Daoy (cell line): ENCODE results near the gene ABLIM1. TPM values are rescaled to one million over a fixed set of nuclear protein-coding genes. Genes with fewer than 3 reads are reported as not detected.

ENCODE experiments used
- DNase-seq: peaks from one replicate; pipeline ENCODE4 v3.0.0-alpha.2; 2015; ENCODE audit warnings: low read depth
- total RNA-seq: library from RNA; depleted of rRNA; stranded (reverse); fragments of >200 nt; shearing (Covaris generic); gene quantifications from 2 replicates; pipeline ENCODE4 v1.2.3, GENCODE V29; 2014

The ABLIM1 gene
- total RNA-seq, 1 experiment from 2014 or later: 3.0 TPM

- DNase-seq: no peak
Observed at GRCh38 chr10:114489521-114490310, 168.4 kb downstream of the ABLIM1 start.

DNA sequence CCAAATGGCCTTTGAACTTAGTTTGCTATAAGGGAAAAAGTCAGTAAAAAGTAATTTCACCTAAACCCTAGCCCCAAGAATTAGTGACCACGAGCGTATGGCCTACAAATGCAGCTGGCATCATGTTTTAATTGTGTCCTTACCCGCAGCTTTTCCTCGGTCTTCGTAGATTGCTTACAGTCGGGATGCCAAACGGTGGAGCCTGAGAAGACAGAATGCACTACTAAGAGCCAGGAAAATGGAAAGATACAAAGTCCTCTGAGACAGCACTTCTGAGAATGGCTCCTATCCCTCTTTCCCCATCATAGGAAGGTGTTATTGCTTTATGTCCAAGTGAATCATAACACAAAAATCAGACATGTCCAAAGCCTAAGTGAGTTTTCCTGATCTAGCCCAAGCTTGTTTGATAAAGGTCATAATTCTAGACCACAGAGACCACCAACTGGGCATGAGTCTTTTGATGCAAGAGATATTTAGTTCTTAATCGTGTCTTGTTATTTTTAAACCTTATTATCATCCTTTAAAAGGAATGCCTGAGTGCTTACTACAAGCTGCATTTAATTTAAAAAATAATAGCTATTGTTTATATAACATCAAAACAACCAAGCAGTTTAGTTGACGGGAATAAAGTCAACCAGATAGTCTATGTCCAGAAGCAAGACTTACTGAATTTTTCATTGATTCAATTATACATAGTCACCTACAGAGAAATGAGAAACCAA is 170.1 kb downstream of the ABLIM1 start:
- DNase-seq: no peak

GRCh38 chr10:114486938-114487814 is 170.9 kb downstream of the ABLIM1 start:
- peak; percentile 6 for DNase-seq

DNA sequence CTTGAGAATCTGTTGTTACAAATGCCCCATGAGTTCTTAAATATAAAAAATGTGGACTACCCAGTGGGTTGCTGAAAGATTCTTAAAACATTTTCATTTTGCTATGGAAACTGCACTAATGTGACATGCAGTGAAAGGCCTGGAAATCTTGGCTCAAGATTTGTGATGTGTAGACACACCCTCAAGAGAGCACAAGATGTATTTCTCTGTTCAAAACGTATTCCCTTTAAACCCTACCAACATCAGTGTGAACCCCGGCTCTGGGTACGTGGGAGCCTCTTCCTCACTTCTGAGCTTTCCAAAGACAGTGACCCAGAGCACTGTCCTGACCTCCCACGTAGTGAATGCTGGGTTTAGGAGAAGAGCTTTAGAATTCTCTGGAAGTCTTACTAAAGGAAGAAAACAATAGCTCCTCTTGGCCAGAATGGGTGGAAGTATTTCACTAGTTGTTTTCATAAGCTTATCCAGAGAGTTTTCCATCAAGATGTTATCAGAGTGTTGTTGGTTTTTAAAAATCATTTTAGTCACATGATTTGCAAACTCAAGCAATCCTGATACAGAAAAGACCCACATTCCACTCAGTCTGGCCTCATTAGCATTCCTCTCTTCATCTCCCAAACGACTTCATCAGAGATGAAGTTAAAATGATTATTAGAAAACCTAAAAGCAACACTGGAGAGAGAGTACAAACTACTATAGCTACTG is 172.2 kb downstream of the ABLIM1 start:
- no peak for DNase-seq

DNA sequence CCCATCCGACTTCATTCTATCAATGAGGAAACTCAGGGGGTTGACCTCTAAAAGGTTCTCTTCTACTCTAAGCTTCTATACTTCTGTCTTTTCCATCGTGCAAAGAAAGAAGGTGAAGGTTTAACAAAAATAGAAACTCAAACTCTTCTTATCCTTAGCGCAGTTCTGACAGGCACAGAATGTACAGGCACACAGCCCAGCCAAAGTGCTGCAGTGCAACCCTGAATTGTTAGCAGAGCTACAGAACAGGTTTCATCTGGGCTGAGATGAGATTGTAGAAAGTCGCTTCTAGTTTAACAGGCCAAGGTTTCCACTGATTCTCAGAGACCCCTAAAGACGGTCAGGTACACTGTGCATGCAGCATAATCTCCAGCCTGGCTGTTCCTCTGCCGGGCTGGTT is 174.5 kb downstream of the ABLIM1 start:
- DNase-seq: no peak

DNA sequence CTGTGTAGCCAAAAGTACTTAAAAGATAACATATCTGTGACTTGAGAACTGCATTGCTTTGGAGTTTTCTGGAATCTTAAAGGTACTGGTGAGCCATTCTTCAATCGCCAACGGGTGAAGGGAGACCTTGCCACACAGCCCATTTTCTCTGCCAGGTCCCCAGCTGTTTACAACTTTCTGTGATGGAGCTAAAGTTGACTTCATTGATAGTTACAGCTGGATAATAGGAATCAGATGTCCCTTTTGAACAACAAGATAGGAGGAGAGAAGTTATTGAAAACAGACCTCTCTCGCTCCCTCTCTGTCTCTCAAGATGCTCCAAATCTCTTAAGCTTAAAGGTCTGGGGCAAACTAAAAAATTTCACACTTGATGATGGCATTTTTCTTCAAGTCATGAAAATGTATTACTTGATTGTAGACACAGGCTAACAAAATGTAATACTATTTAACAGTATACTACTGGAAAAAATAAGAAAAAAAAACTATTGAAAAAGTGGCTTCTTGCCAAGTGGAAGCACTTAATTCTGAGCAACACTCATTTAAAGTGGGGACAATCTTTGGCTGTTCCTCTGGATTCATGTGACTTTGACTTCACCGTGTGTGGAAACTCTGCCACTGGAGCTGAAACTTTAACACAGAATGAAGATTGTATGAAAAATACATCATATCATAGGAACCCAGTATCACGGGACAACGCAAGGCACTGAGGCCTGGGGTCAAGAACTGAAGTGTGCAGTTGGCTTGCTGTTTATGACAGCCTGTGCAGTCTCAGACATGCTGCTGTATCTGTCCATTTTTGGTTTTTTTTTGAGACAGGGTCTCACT is 175.4 kb downstream of the ABLIM1 start:
- no peak for DNase-seq

GRCh38 chr10:114481055-114481454 is 177.0 kb downstream of the ABLIM1 start:
- DNase-seq: no peak

DNA sequence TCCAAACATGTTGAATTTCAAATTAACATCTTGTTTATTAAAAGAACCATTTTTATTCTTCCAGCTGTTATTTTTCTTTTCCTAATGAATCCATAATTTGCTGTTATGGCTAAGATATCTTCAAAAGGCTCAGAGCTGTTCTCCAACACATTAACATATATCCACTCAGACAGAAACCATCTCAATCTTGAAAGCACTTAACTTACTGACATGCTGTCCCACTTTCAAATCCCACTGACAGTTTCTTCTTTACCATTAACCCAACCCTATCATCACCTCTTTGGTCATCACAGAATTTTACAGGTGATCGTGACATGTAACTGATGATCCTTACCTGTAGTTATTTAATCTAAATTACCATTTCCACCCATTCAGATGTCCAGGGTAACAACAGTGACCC is 178.2 kb downstream of the ABLIM1 start:
- DNase-seq: no peak

DNA sequence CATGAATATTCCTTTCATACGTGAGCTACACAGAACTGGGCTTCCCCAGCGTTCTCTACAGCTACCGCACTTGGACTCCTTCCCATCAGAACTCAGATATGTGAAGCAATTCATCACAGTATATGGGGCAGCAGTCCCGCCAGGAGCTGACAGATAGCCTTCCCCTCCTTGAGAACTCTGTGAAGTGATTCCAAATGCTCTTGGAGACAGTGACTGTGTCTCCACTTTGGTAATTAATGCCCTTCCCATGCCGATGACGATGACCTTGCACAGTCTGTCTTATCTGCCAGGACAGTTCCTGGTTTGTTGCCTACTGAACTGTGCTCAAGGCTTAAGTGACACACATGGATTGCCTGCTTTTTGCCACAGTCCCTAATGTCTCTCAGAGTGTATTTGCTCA is 178.8 kb downstream of the ABLIM1 start:
- DNase-seq: no peak

DNA sequence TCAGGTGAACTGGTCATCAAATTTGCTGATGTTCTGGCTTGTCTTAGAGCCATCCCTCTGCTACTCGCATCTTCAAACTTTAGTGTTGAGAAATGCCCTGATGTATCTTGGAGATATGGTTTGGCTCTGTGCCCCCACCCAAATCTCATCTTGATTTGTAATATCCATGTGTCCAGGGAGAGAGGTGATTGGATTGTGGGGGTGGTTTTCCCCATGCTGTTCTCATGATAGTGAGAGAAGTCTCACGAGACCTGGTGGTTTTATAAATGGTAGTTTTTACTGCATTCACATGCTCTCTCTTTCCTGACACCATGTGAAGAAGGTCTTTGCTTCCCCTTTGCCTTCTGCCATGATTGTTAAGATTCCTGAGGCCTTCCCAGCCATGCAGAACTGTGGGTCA is 179.8 kb downstream of the ABLIM1 start:
- no peak for DNase-seq

DNA sequence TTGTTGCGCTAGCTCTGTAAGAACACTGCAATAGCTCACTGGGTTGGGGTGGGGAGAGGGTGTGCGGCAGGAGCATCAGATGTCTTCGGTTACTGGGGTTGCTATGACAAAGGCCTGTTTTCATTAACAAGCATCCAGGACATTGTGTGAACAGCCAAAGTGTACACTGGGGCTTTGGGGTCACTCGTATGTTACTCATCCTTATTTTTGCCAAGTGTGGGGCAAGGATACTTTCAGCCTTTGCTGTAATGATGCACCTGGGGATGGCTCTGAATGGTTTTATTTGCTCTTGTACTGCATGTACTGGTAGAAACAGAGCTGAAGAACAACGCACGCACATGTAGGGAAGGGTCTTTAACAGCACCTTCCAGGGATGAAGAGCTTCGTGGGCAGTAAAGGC is 180.8 kb downstream of the ABLIM1 start:
- DNase-seq: no peak

DNA sequence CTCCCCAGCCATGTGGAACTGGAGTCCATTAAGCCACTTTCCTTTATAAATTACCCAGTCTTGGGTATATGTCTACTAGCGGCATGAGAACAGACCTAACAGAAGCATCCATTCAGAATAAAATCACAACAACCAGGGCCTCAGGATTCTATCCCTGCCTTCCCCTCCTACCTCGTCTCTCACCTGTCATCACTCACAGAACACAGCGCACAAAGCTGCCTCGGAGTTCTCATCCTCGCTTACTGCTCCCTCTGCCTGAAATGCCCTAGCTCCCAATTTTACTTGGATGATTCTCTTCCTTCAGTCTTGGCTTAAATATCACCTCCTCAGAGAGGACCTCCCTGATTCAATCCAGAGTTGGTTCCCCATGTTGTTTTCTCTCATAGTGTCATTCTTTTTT is 183.1 kb downstream of the ABLIM1 start:
- DNase-seq: no peak

DNA sequence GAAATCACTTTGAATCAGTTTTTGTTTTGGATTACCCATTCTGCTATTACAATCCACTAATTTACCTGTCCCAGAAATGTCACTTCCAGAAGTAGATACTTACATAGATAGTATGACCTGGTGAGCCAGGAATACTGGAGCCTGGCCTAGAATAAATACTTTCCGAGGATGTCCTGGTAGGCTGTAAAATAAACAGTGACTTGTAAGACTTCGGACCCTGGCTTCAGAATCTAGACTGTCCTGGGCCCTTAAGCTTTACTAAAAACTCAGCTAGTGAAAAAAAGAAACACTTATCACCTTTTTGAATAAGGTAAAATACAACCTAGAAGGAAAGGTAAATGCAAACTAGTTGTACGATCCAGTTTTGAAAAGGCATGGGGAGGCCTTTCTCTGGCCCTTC is 184.3 kb downstream of the ABLIM1 start:
- no peak for DNase-seq

DNA sequence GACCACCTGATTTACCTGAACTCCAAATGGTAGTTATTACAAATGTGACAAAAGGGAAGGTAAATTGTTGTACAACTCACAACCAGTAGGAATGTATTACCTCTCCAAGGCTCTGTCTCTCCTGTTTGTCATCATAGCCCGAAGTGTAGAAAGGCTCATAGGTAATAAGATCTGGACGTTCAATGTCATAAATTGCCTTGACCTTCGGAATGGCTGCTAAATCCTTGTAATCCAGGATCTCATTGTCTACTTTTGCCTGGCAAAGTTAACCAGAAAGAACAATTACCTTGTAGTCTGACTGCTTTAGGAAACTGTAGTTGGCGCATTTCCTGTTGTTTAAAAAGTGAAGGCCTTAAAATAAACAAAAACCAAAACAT is 185.2 kb downstream of the ABLIM1 start:
- DNase-seq: no peak

DNA sequence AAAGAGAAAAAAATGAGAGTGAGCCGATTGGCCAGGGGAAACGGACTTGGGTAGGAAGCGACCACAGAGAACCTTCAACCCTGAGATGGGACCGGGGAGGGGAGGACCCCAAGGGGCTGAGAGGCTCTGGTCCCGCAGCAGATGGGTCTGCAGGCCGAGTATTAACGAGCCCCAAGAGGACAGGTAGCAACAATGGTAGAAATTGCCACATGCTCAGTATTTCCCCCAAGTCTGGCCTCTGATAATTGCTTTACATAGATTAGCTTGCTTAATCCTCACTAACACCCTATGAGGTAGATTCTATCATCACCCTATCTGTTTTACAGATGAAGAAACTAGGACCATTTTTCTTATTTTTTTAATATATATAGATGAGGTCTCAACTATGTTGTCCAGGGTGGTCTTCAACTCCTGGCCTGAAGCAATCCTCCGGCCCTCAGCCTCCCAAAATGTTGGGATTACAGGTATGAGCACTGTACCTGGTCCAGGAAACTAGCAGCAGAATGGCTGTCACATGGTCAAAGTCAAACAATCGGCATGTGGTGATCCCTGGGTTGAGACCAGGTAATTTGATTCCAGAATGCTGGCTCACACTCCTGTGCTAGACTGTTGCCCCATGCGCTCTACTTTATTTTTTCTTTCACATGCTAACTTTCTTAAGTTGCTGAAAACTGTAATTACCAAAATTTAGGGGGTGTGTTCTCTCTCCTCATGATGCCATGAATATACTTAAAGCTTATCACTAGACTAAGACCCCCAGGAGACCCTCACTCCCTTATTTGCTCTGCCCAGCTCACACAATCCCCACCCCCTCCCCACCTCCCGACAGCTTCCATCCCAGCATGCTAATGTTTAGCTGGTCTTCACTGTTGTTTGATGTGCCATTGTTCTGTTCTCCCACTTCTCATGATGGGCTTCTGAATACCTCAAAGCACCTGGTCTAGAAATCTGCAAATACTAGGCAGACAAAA is 185.9 kb downstream of the ABLIM1 start:
- DNase-seq: no peak

DNA sequence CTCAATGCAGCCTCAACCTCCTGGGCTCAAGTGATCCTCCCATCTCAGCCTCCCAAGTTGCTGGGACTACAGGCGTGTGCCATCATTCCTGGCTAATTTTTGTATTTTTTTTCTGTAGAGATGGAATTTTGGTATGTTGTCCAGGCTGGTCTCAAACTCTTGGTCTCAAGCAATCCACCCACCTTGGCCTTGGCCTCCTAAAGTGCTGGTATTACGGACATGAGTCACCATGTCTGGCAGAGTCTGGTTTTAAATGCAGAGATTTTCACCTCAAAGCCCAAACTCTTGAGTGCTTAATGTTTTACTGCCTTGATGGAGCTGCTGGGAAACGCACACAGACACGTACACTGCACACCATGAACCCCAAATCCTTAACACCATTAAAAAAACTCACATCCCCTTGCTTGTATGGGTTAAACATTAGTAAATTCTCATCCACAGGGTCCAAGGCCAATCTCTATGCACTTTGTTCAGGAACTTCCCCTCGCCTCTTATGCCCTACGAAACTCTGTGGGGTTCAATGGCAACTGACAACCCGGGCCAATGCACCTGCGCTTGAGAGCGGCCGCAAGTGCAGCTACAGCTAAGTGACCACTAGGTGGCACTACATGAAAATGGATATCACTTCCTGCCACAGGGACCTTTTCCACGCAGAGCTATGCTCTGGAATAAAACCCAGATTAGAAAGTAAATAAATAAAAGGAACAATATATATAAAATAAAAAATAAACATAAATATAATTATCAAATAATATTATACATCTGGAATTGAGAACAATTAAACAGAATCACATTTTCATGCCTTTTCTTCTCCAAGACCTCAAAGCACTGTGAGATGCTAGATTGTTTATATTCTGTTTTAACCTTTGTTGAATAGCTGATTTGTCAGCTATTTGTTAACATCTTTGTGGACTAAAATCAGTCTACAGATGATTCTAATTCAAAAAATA is 186.8 kb downstream of the ABLIM1 start:
- DNase-seq: peak; percentile 60

- DNase-seq: no peak
Observed at GRCh38 chr10:114470361-114470760, 187.7 kb downstream of the ABLIM1 start.

DNA sequence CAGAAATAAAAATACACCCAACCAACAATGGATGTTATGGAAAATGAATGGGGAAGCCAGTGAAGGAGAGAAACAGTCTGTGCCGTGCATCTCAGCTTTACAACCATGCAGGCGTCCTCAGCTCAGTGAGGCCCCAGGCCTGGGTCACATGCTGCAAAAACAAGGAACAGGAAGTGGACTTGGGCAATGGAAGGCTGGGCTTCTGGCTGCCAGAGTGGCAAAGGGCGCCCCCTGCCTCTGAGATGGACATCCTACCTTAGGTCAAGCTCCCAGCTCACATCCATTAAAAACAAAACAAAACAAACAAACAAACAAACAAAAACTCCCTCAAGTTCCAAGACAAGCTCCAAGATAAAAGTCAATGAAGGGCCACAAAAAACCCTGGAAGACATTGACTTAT is 199.1 kb downstream of the ABLIM1 start:
- DNase-seq: peak; percentile 58
